ENCODE data around the gene ADGRB3.

The ADGRB3 gene

DNA sequence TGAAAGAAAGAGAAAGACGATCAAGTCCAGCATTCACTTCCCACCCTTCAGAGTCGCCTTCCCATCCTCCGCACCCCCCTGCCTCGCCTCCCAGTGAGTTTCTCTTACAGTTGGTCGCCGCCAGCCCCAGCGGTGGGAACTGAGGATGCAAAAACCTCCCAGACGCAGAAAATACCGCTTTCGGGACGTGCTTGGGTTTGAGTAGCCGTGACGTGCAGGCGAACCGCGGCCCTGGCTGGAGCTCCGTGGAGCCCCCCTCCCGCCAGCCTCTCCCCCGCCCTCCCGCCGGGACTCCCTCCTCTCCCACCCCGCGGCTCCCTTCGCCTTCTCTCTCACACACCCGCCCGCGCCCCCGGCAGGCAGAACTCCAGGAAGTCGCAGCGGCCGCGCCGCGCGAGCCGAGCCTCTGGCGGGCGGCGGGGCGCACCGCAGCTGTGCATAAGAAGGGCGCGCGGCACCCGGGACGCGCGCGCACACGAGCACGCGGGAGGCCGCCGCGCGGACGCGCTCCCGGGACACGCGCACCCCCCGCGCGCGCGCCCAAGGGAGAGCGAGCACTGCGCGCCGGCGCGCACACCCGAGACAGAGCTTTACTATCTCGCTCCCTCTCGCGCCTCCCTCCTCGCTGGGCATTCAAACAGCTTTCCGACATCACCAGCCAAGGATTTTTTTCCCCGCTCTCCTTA, at the start of gene ADGRB3:
TSS of gene ADGRB3 (plus strand) at position 557 of the 686 bp plus-strand sequence. CDS start 3,394 bp downstream, outside the sequence.
- in situ Hi-C loops (cut with MboI; ENCODE audit: low pct_unique_long_range_greater_than_20kb, low sequenced_read_pairs, unreplicated experiment), result loop anchor here (25.0 kb wide), 2 partner anchors 327 to 1477 kb away; no protein-coding TSS in a partner anchor
- peak; percentile 77 for DNase-seq (ENCODE audit: low spot score)
- TF ChIP-seq, protein P1, sequence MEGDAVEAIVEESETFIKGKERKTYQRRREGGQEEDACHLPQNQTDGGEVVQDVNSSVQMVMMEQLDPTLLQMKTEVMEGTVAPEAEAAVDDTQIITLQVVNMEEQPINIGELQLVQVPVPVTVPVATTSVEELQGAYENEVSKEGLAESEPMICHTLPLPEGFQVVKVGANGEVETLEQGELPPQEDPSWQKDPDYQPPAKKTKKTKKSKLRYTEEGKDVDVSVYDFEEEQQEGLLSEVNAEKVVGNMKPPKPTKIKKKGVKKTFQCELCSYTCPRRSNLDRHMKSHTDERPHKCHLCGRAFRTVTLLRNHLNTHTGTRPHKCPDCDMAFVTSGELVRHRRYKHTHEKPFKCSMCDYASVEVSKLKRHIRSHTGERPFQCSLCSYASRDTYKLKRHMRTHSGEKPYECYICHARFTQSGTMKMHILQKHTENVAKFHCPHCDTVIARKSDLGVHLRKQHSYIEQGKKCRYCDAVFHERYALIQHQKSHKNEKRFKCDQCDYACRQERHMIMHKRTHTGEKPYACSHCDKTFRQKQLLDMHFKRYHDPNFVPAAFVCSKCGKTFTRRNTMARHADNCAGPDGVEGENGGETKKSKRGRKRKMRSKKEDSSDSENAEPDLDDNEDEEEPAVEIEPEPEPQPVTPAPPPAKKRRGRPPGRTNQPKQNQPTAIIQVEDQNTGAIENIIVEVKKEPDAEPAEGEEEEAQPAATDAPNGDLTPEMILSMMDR (IDR thresholded peaks at IDR 0.05; ENCODE audit: extremely low read depth, insufficient read depth, missing control alignments), result no peak

DNA sequence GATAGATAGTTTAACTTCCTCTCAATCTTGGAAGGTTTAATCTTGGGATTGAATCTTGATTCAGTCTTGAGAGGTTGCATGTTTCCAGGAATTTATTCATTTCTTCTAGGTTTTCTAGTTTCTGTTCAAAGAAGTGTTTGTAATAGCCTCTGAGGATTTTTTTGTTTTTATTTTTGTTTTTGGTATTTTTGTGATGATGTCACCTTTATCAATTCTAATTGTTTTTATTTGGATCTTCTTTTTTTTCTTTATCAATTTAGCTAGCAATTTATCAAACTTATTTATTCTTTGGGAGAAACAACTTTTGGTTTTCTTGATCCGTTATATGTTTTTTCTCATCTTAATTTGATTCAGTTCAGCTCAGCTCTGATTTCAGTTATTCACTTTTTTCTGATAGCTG, 41.5 kb upstream of the ADGRB3 start:
- DNase-seq (ENCODE audit: low spot score), result no peak
- TF ChIP-seq, protein P1 (IDR thresholded peaks at IDR 0.05; ENCODE audit: extremely low read depth, insufficient read depth, missing control alignments), result no peak
- in situ Hi-C loops (cut with MboI; ENCODE audit: low pct_unique_long_range_greater_than_20kb, low sequenced_read_pairs, unreplicated experiment), result no loop called here

DNA sequence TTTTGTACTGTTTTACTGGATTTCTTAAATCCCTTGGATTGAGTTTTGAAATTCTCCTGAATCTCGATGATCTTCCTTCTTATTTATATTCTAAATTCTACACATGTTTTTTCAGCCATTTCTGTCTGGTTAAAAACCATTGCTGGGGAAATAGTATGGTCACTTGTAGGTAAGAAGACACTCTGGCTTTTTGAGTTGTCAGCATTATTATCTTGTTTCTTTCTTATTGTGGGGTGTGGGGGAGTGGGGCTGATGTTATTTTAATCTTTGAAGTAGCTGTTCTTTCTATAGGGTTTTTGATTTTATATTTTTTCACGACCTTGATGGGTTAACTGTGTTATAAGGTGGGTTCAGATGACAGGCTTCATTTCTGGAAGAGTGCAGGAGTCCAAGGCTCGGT, 37.4 kb upstream of the ADGRB3 start:
- in situ Hi-C loops (cut with MboI; ENCODE audit: low pct_unique_long_range_greater_than_20kb, low sequenced_read_pairs, unreplicated experiment), result no loop called here
- TF ChIP-seq, protein P1 (IDR thresholded peaks at IDR 0.05; ENCODE audit: extremely low read depth, insufficient read depth, missing control alignments), result no peak
- DNase-seq (ENCODE audit: low spot score), result no peak

DNA sequence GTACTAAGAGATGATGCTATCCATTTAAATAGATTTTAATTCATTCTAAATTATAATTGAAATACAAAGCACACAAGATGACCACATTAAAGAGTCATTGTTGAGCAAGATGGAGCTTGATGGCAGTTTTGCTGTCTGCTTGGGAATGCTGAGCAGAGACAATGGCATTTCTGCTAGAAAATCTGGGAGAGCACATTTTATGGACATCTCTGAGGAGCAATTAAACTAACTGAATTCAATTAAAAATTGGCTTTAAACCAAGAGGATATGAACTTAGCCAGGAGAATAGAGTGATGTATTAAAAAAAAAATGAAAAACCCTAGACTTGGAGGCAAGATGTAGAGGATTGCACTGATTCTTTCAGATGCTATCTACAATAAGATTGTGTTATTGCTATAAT, 19.1 kb upstream of the ADGRB3 start:
- in situ Hi-C loops (cut with MboI; ENCODE audit: low pct_unique_long_range_greater_than_20kb, low sequenced_read_pairs, unreplicated experiment), result no loop called here
- TF ChIP-seq, protein P1 (IDR thresholded peaks at IDR 0.05; ENCODE audit: extremely low read depth, insufficient read depth, missing control alignments), result no peak
- DNase-seq (ENCODE audit: low spot score), result no peak

DNA sequence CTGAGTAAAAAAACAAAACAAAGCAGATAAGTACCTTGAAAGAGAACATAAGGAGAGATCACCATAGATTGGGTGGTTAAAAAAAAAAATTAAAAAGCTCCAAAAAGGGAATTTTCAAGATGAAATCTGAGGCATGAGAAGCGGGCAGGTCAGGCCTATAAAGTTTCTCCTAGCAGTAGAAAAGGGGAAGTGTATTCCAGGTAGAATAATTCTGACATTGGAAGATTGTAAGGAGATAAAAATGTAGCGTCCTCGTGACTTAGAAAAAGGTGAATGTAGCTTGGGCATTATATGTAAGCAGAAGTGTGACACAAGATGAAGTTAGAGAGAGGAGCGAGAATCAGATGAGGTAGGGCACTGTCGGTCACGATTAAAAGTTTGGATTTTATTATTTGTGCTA, 9.1 kb upstream of the ADGRB3 start:
- in situ Hi-C loops (cut with MboI; ENCODE audit: low pct_unique_long_range_greater_than_20kb, low sequenced_read_pairs, unreplicated experiment), result loop anchor here (25.0 kb wide), 2 partner anchors 336 to 1486 kb away; no protein-coding TSS in a partner anchor
- no peak for DNase-seq (ENCODE audit: low spot score)
- TF ChIP-seq, protein P1 (IDR thresholded peaks at IDR 0.05; ENCODE audit: extremely low read depth, insufficient read depth, missing control alignments), result no peak

DNA sequence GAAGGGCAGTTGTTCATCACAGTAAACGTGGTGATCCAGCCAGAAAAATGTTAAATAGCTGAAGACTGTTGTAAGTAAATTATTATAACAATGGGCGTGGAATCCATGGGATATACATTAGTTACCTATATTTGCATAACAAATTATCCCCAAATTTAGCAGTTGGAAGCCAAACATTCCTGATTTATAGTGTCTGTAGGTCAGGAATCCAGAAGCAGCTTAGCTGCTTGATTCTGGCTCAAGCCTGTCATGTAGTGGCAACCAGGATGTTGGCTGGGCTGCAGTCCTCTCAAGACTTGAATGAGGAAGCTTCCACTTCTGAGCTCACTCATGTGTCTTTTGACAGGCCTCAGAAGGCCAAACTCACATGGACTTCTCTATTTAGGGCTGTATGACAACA, 6.9 kb upstream of the ADGRB3 start:
- TF ChIP-seq, protein P1 (IDR thresholded peaks at IDR 0.05; ENCODE audit: extremely low read depth, insufficient read depth, missing control alignments), result no peak
- in situ Hi-C loops (cut with MboI; ENCODE audit: low pct_unique_long_range_greater_than_20kb, low sequenced_read_pairs, unreplicated experiment), result loop anchor here (25.0 kb wide), 2 partner anchors 334 to 1484 kb away; no protein-coding TSS in a partner anchor
- DNase-seq (ENCODE audit: low spot score), result no peak

All from GM13977 (cell line).